ENCODE measurements around the gene RPS4Y2.

Gene RPS4Y2

GRCh38 chrY:20755808-20756207 lies at the start of gene RPS4Y2:
TSS of gene RPS4Y2 (plus strand) at chrY:20756108. CDS start at chrY:20756164, 56 bp downstream.
- no peak for DNase-seq

DNA sequence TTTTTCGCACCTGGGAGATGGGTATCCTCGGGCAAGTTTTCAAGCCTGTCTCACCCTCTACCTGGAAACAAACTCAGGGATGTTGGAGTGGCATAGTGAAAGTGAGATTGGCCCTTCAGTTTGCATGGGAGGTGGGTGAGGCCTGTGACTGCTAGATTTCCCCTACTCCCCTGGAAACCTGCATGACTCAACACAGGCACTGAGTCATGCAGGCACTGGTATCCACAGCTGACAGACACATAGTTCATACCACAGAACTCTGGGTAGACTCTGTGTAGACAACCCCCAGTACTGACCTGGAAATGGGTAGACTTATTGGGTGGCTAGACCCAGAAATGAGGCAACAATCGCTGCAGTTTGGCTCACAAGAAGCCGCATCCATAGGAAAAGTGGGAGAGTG lies 41.5 kb upstream of the RPS4Y2 start:
- DNase-seq: no peak

DNA sequence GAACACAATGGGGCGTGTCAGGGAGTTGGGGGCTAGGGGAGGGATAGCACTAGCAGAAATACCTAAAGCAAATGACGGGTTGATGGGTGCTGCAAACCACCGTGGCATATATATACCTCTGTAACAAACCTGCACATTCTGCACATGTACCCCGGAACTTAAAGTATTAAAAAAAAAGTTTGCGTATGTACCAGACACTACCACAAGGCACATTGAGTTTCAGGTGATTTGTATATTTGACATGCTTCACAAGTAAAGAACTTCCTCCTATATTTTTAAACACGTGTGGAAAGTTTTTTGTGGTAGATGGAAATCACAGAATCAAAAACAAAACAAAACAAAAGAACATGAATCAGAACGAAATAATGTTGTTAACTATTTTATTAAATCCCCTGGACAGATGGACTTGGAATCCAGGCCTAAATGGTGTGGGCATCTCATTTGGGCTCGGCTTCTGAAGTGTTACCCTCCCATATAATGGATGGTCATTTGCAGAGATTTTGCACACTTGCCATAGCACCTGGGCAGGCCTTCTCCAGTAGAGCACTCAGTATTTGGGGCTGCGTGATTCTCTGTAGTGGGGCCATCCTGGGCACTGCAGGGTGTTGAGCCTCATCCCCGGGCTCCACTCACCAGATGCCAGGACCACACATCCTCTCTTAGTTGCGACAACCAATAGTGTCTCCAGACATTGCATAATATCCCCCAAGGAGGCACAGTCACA lies 29.6 kb upstream of the RPS4Y2 start:
- DNase-seq: no peak

DNA sequence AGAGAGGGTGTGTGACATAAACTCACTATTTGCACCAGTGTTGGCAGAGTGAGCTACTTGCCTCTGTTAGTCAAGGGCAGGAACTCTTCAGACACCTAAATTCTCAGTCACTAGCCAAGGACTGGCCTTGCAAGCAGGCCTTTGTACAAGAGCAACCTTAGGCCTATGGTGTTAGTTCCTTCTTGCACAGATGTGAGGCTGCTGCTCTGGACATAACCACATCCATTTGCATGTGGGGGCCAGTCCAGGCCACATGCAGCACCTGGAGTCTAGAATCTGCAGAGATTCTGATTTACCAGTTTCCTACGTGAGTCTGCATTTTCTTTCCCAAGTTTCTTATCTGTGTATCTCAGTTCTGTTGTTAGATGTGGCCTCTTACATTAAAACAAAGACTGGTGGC lies 20.7 kb upstream of the RPS4Y2 start:
- no peak for DNase-seq

DNA sequence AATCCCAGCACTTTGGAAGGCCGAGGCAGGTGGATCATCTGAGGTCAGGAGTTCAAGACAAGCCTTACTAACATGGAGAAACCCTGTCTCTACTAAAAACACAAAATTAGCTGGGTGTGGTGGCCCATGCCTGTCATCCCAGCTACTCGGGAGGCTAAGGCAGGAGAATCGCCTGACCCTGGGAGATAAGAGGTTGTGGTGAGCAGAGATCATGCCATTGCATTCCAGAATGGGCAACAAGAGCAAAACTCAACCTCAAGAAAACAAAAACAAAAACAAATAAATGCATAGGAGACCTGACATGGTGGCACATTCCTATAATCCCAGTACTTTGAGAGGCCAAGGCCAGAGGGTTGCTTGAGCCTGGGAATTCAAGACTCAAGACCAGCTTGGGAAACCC lies 16.1 kb upstream of the RPS4Y2 start:
- DNase-seq: no peak

GRCh38 chrY:20740609-20741008 lies 15.3 kb upstream of the RPS4Y2 start:
- DNase-seq: no peak

DNA sequence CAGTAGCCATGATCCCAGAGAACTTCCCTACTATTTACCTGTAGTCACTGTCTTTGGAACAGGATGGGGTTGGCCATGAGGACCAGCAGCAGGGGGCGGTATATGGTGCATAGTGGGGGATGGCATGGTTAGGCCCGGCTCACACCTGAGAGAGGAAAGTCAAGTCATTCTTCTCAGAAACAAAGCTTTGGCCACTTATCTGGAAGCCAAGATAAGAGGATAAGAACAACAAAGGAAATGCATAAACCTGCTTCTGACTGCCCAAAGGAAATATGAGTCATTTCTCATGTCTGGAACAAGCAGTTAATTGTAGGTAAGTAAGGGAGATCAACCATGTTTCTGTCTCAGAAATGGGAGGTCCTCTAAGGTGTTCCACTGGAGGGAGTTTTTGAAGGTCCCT lies 10.8 kb upstream of the RPS4Y2 start:
- DNase-seq: no peak

DNA sequence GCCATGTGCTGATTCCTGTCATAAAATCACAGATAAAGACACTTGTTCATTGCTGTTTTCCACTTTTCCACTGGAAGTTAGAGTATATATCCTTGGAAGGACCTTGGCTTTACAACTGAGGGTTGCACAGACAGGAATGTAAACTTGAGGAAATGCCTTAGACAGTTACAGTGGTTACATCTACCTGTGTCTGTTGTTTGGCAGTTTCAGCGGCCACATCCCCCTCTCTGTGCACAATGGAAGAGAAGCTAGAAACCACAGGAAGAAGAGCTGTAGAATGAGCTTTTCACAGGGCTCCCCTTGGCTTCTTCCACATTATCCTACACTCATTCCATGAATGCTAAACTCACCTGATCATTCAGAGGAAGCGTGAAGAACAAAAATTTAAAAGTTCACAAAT lies 9.0 kb upstream of the RPS4Y2 start:
- DNase-seq: no peak

DNA sequence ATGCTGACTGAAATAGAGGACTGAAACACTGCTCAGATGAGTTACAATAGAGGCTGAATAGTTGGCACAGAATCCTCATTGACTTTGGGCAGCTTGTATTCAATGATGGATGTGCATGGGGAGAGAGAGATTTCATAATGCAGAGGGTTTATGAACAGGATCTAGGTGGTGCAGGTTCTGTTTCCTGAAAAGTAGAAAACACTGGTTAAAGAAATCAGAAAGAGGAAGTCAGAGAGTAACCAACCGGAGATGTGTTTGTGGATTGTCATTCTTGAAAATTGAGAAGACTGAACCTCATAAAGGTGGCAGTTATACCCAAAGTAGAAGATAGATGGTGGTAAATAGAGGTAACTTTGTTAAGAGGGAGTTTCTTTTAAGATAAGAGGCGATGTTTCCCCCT lies 8.0 kb downstream of the RPS4Y2 start:
- no peak for DNase-seq

DNA sequence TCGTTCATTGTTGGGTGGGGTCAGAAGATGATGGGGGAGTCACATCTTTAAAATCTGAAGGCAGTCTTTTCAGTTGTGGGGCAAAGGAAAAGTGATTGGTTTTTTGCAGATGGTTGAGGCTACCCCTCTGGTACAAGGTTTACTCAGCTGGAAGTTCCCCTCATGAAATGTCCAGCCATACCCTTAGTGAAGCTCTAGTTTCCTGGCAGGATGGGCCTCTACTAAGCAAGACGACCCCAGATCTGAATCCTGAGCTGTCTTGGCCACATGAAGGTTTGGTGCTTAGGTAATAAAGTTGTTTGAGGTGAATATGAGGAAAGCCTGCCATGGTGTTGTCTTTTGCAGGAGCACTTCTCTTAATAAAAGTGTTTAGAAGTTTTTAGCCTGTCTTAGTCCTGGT lies 9.2 kb downstream of the RPS4Y2 start:
- DNase-seq: no peak

GRCh38 chrY:20770755-20771154 lies 14.8 kb downstream of the RPS4Y2 start:
- DNase-seq: no peak

- no peak for DNase-seq
Measured at GRCh38 chrY:20776104-20776503, 20.2 kb downstream of the RPS4Y2 start.

DNA sequence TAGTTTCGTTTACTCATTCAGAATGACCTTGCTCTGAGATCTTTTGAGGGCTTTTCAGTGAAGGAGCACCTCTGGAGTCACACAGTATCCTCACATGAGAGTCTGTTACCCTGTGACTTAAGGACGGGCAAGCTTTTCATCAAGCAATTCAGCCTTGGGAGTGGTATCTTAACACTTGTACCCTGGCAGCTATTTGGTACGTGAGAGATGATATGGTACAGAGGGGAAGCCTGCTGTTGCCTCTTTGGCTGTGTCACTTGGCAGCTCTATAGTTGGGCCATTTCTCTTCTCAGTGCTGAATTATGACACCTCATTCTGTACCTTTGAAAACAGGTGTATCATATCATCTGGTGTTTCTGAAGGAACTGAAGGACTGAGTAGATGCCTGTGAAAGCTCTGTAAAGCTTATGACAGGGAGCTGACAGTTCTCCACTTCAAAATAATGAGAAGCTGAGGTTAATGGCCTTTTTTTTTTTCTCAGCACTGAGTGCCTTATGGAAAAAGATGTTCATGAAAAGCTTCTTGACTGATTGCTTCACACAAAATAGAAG lies 24.3 kb downstream of the RPS4Y2 start:
- no peak for DNase-seq

- DNase-seq: no peak
Measured at GRCh38 chrY:20780776-20781175, 24.9 kb downstream of the RPS4Y2 start.

DNA sequence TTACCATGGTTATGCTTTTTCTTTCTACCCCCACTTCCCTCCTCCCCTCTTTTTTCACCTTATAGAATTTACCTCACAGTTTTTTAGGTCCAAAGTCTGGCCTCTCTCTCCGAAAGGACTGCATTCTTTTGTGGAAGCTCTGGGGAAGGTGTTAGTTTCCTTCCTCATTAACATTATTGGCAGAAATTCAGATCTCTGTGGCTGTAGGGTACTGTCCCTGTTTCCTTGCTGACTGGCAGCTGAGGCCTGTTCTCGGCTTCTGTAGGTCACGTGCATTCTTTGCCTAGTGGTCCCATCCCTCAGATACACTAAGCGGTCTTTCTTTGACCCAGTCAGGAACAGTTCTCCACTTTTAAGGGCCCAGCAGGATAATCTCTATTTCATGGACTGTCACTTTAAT lies 25.5 kb downstream of the RPS4Y2 start:
- DNase-seq: no peak

DNA sequence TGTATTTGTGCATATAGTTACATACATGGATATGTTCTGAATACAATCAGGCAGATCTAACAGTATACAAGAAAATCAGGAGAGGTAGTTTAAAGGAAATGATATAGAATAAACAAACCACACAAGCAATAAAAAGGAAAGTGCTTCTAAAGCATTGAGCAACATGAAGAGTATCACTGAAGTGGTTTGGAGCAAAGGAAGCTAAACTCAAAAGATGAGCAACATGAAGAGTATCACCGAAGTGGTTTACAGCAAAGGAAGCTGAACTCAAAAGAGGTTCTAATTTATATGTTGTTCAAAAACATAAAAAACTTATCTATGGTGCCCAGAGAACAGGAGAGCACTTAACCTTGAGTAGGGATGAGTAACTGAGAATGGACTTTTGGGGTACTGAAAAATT lies 29.1 kb downstream of the RPS4Y2 start:
- no peak for DNase-seq

DNA sequence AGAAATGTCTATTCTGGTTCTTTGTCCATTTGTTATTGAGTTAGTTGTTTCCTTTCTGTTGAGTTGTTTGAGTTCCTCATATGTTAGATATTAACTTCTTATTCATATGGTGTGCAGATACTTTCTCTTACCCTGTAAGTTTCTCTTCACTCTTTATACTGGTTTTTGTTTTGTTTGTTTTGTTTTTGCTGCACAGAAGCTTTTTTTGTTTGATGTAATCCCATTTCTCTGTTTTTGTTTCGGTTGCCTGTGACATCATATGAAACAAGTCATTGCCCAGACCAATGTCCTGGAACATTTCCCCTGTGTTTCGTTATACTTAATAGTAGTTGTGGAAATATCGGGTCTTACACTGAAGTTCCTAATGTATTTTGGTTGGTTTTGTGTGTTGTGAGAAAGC lies 31.2 kb downstream of the RPS4Y2 start:
- no peak for DNase-seq

- DNase-seq: no peak
Measured at GRCh38 chrY:20798351-20799049, 42.6 kb downstream of the RPS4Y2 start.

- DNase-seq: no peak
Measured at GRCh38 chrY:20802659-20803058, 46.8 kb downstream of the RPS4Y2 start.

GRCh38 chrY:20806243-20806642 lies 50.3 kb downstream of the RPS4Y2 start:
- no peak for DNase-seq

- no peak for DNase-seq
Measured at GRCh38 chrY:20813459-20813858, 57.6 kb downstream of the RPS4Y2 start.

DNA sequence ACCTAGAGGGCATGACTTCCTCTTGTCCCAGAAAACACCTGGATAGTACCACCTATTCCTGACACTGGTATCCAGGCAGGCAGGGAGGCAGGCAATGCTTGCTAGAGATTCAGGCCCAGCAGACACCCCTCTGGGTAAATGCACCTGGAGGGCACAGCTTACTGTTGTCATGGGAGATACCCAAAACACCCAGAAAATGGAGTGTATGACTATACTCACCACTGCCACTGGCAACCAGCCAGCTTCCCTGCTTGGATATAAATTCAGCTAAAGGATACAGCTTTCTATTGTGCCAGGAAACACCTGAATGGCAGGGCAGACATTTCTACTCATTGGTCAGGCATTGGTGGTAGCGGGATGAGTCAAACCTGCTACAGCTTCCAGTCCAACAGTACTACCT lies 58.9 kb downstream of the RPS4Y2 start:
- no peak for DNase-seq

DNA sequence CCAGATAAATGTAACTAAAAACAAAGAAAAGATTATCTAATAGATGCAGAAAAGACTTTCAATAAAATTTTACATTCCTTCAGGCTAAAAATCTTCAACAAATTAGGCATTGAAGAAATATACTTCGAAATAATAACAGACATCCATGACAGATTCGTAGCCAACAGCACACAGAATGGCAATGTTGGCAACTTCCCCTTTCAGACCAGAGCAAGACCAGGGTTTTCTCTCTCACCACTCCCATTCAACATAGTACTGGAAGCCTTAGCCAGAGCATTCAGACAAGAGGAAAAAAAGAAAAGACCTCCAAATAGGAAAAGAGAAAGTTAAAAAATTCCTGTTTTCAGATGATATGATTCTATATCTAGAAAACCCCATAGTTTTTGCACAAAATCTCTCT lies 61.2 kb downstream of the RPS4Y2 start:
- DNase-seq: no peak
